ENCODE measurements around the gene KCNJ1. TPM values are rescaled to one million over a fixed set of nuclear protein-coding genes. Genes with fewer than 3 reads are reported as not detected.

Gene KCNJ1
- total RNA-seq, 2 donors from 2014 or later: 1.1 TPM; not detected in 1

- no peak for ATAC-seq (ENCODE audit: insufficient number of reproducible peaks, low FRiP score, low read depth)
- Histone ChIP-seq H3K4me3 (no peak overlapping the region), H3K36me3 (no peaks in the 10 kb centered on the region), H3K4me1 (ENCODE audit: control insufficient read depth in 1 of 2, low read depth in 2 of 2) (peaks cover 0 to 15% of the 10 kb centered on the region in 2 donors), H3K9me3 (no peaks in the 10 kb centered on the region), H3K27ac (no peak overlapping the region), H3K27me3 (replicated peaks; ENCODE audit: insufficient read depth) (no peaks in the 10 kb centered on the region)
- DNase-seq (ENCODE audit: low spot score): no peak
- no peak for TF ChIP-seq CTCF (IDR thresholded peaks at IDR 0.05)
These were observed 60.4 kb downstream of the KCNJ1 start for GRCh38 chr11:128806506-128807261.

GRCh38 chr11:128804481-128804880, 62.6 kb downstream of the KCNJ1 start:
- ATAC-seq (ENCODE audit: insufficient number of reproducible peaks, low FRiP score, low read depth): no peak
- TF ChIP-seq CTCF (IDR thresholded peaks at IDR 0.05): no peak
- H3K36me3 ChIP-seq: no peaks in the 10 kb centered on the region

GRCh38 chr11:128803449-128804245, 63.4 kb downstream of the KCNJ1 start:
- Histone ChIP-seq H3K9me3 (no peaks in the 10 kb centered on the region), H3K4me1 (ENCODE audit: control insufficient read depth in 1 of 2, low read depth in 2 of 2) (peaks cover 0 to 6% of the 10 kb centered on the region in 2 donors), H3K36me3 (no peaks in the 10 kb centered on the region), H3K27ac (no peak overlapping the region), H3K27me3 (replicated peaks; ENCODE audit: insufficient read depth) (no peaks in the 10 kb centered on the region), H3K4me3 (no peak overlapping the region)
- DNase-seq (ENCODE audit: low spot score) (no peak), ATAC-seq (ENCODE audit: insufficient number of reproducible peaks, low FRiP score, low read depth) (no peak)
- TF ChIP-seq CTCF (IDR thresholded peaks at IDR 0.05): no peak

More at GRCh38 chr11:128804481-128804880, 62.6 kb downstream of the KCNJ1 start:
- Histone ChIP-seq H3K27ac (no peak overlapping the region), H3K9me3 (no peaks in the 10 kb centered on the region), H3K4me1 (ENCODE audit: control insufficient read depth in 1 of 2, low read depth in 2 of 2) (peaks cover 0 to 14% of the 10 kb centered on the region in 2 donors), H3K27me3 (replicated peaks; ENCODE audit: insufficient read depth) (no peaks in the 10 kb centered on the region), H3K4me3 (no peak overlapping the region)
- no peak for DNase-seq (ENCODE audit: low spot score)

- Histone ChIP-seq H3K4me3 (no peak overlapping the region), H3K4me1 (ENCODE audit: control insufficient read depth in 1 of 2, low read depth in 2 of 2) (no peaks in the 10 kb centered on the region), H3K9me3 (no peaks in the 10 kb centered on the region), H3K27ac (no peak overlapping the region), H3K27me3 (replicated peaks; ENCODE audit: insufficient read depth) (no peaks in the 10 kb centered on the region), H3K36me3 (no peaks in the 10 kb centered on the region)
- ATAC-seq (ENCODE audit: insufficient number of reproducible peaks, low FRiP score, low read depth) (no peak), DNase-seq (ENCODE audit: low spot score) (no peak)
- no peak for TF ChIP-seq CTCF (IDR thresholded peaks at IDR 0.05)
These were observed 64.1 kb downstream of the KCNJ1 start for GRCh38 chr11:128803011-128803410.

GRCh38 chr11:128802358-128802981, 64.6 kb downstream of the KCNJ1 start:
- no peaks in the 10 kb centered on the region for H3K36me3 ChIP-seq
- no peak for TF ChIP-seq CTCF (IDR thresholded peaks at IDR 0.05)
- H3K27ac ChIP-seq: no peak overlapping the region
- DNase-seq (ENCODE audit: low spot score): no peak
- H3K9me3 ChIP-seq: no peaks in the 10 kb centered on the region
- ATAC-seq (ENCODE audit: insufficient number of reproducible peaks, low FRiP score, low read depth): no peak
- H3K4me3 ChIP-seq: no peak overlapping the region
- H3K4me1 ChIP-seq (ENCODE audit: control insufficient read depth in 1 of 2, low read depth in 2 of 2): no peaks in the 10 kb centered on the region
- H3K27me3 ChIP-seq (replicated peaks; ENCODE audit: insufficient read depth): no peaks in the 10 kb centered on the region

All from thoracic aorta (tissue), 2 donors.